ENCODE data around the gene CLNS1A. TPM values are rescaled to one million over a fixed set of nuclear protein-coding genes. Genes with fewer than 3 reads are reported as not detected.

CLNS1A gene
- total and polyA plus RNA-seq, 9 of the 15 experiments (the other 6 are each of a cell fraction or from before 2014, with no cell fraction given), result 146 to 472 (median 345) TPM

GRCh38 chr11:77637345-77638165, at the start of gene CLNS1A (continued):
- TF ChIP-seq CHAMP1 (IDR thresholded peaks at IDR 0.05), result peak; percentile 44; the same call in 1 of the 2 replicates
- peak; percentile 93 to 94 for TF ChIP-seq FOXK2 (conservative IDR thresholded peaks at IDR 0.05 in 1 of 2, IDR thresholded peaks at IDR 0.05 in 1 of 2; ENCODE audit: low read depth in 2 of 2)
- peak in 1 of 2 experiments; percentile 18; a peak in 1 of 4 replicates for TF ChIP-seq FOXA3 (CRISPR knock-in tag; conservative IDR thresholded peaks at IDR 0.05 in 1 of 2, IDR thresholded peaks at IDR 0.05 in 1 of 2)
- no peak for TF ChIP-seq ZC3H8 (IDR thresholded peaks at IDR 0.05)
- no peak for TF ChIP-seq KDM1A (IDR thresholded peaks at IDR 0.05)
- peak; percentile 79 for TF ChIP-seq EHMT2 (IDR thresholded peaks at IDR 0.05)
- no peak for TF ChIP-seq ZNF507 (tag; conservative IDR thresholded peaks at IDR 0.05)
- 0 out of 2 replicates have a peak, but pooled peaks have one; percentile 37 for TF ChIP-seq ZNF197 (CRISPR knock-in tag; IDR thresholded peaks at IDR 0.05; ENCODE audit: low read depth)
- no peak for TF ChIP-seq ZNF280B (CRISPR knock-in tag; IDR thresholded peaks at IDR 0.05)
- no peak for TF ChIP-seq ZNF695 (CRISPR knock-in tag; IDR thresholded peaks at IDR 0.05)
- peak in 1 of 2 experiments; percentile 88; a peak in 2 of 4 replicates for TF ChIP-seq BCLAF1 (IDR thresholded peaks at IDR 0.05; ENCODE audit: borderline replicate concordance in 1 of 2, control insufficient read depth in 1 of 2, low read depth in 2 of 2, low read length in 1 of 2)
- TF ChIP-seq RFX7 (CRISPR knock-in tag; IDR thresholded peaks at IDR 0.05), result no peak
- TF ChIP-seq ZNF174 (CRISPR knock-in tag; IDR thresholded peaks at IDR 0.05), result no peak
- 0 out of 2 replicates have a peak, but pooled peaks have one; percentile 11 for TF ChIP-seq ARID1B (IDR thresholded peaks at IDR 0.05)
- TF ChIP-seq, protein P1, sequence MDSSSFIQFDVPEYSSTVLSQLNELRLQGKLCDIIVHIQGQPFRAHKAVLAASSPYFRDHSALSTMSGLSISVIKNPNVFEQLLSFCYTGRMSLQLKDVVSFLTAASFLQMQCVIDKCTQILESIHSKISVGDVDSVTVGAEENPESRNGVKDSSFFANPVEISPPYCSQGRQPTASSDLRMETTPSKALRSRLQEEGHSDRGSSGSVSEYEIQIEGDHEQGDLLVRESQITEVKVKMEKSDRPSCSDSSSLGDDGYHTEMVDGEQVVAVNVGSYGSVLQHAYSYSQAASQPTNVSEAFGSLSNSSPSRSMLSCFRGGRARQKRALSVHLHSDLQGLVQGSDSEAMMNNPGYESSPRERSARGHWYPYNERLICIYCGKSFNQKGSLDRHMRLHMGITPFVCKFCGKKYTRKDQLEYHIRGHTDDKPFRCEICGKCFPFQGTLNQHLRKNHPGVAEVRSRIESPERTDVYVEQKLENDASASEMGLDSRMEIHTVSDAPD (CRISPR knock-in tag; IDR thresholded peaks at IDR 0.05), result no peak
- TF ChIP-seq SMAD4 (CRISPR knock-in tag; conservative IDR thresholded peaks at IDR 0.05), result peak; percentile 60

Measured in K562 (cell line).